Natural killer cell (primary cell): Measurements from ENCODE around the gene LCE3E. TPM values are rescaled to one million over a fixed set of nuclear protein-coding genes. Genes with fewer than 3 reads are reported as not detected.

Experiments
- total RNA-seq, 4 donors: library from RNA; stranded (reverse); fragments of 120-200 nt in 1 of 4; gene quantifications; one replicate each; pipeline versions ENCODE4 v1.2.3 to v1.2.4, GENCODE V29; 2013 to 2022

The LCE3E gene
- total RNA-seq, 3 donors from 2014 or later (not counting 1 experiment from before 2014, with no cell fraction given), result not detected

Other genes with a start within 250 kb of the LCE3E start
- gene FLG, start 241.5 kb downstream of the LCE3E start, total RNA-seq, result not detected
- gene FLG2, start 206.8 kb downstream of the LCE3E start, total RNA-seq, result not detected
- gene CRNN, start 152.5 kb downstream of the LCE3E start, total RNA-seq, result not detected
- not detected for gene LCE5A, start 56.0 kb downstream of the LCE3E start, total RNA-seq
- gene CRCT1, start 52.3 kb downstream of the LCE3E start, total RNA-seq, result not detected
- not detected for gene LCE3D, start 13.7 kb upstream of the LCE3E start, total RNA-seq
- gene LCE3C, start 33.5 kb upstream of the LCE3E start, total RNA-seq, result not detected
- not detected for gene LCE3B, start 47.0 kb upstream of the LCE3E start, total RNA-seq
- gene LCE3A, start 56.3 kb upstream of the LCE3E start, total RNA-seq, result not detected
- not detected for gene LCE2D, start 96.6 kb upstream of the LCE3E start, total RNA-seq
- gene LCE2C, start 108.5 kb upstream of the LCE3E start, total RNA-seq, result not detected
- not detected for gene LCE2B, start 119.3 kb upstream of the LCE3E start, total RNA-seq
- not detected for gene LCE2A, start 131.6 kb upstream of the LCE3E start, total RNA-seq
- gene LCE4A, start 141.4 kb upstream of the LCE3E start, total RNA-seq, result not detected
- gene KPRP, start 191.2 kb upstream of the LCE3E start, total RNA-seq, result not detected
- gene LCE1F, start 208.4 kb upstream of the LCE3E start, total RNA-seq, result not detected
- not detected for gene LCE1E, start 219.5 kb upstream of the LCE3E start, total RNA-seq
- gene LCE1D, start 229.9 kb upstream of the LCE3E start, total RNA-seq, result not detected
- not detected for gene LCE1C, start 239.9 kb upstream of the LCE3E start, total RNA-seq
- gene LCE1B, start 245.2 kb upstream of the LCE3E start, total RNA-seq, result not detected